HG02943 (cell line): ENCODE data around the gene TOMT.

Experiments used
- ATAC-seq: cut with Tn5 transposase; IDR thresholded peaks from one replicate; pipeline ENCODE4 v1.9.1; 2021; ENCODE audit warnings: mild to moderate bottlenecking, low read depth, moderate library complexity; ENCODE audit not compliant: unreplicated experiment

TOMT gene

GRCh38 chr11:72105888-72106287 is at the start of gene TOMT:
Gene TOMT (plus strand): TSS chr11:72105924. CDS start chr11:72105952, 28 bp downstream.
- no peak for ATAC-seq

GRCh38 chr11:72058416-72059034 is 47.2 kb upstream of the TOMT start:
- no peak for ATAC-seq

- ATAC-seq: no peak
Measured at GRCh38 chr11:72061739-72062396, 43.9 kb upstream of the TOMT start.

DNA sequence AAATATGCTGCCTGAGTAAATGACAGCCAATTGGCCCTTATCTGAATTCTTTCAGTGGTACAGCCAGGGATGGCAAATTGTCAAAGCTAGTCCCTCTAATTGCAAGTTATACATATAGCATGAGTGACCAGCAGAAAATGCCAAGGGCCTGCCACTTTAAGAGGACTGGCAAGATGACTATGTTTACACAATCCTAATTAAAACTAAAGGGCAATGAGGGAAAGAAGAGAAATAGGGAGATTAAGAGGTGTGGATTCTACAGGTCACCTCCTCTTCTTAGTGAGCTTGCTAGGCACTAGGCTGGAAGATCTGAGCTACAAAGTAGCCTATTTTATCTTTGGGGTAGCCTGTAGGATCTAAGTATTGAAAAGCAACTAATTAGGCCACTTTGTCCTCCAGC is 38.9 kb upstream of the TOMT start:
- ATAC-seq: no peak

- ATAC-seq: no peak
Measured at GRCh38 chr11:72067266-72067665, 38.5 kb upstream of the TOMT start.

- no peak for ATAC-seq
Measured at GRCh38 chr11:72067676-72068075, 38.0 kb upstream of the TOMT start.

DNA sequence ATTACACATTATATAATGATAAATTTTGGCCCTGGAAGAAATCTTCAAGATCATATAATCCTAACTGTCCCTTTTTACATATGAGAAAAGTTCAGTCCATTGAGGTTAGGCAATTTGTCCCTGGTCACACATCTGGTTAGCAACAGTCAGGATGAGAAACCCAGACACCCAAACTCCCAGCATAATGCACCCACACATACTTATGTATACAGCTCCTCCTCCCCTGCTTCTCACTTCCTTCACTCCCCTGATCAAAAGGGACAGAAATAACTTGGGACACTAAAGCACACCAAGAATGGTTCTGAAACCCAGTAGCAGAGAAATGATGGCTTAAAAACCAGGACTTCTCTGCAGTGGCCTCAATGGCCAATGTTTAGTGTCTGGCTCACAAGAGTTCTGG is 36.5 kb upstream of the TOMT start:
- ATAC-seq: no peak

- no peak for ATAC-seq
Measured at GRCh38 chr11:72069787-72070251, 35.9 kb upstream of the TOMT start.

DNA sequence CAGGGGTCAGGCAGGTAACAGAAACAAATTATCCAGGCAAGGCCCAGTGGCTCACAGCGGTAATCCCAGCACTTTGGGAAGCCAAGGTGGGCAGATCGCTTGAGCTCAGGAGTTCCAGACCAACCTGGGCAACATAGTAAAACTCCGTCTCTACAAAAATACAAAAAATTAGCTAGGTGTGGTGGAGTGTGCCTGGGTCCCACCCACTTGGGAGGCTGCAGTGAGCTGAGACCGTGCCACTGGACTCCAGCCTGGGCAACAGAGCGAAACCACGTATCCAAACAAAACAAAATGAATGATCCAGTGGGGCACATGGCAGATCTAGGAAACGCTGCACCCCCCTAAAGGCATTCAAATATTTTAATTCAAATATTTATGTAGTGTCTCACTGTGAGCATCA is 35.2 kb upstream of the TOMT start:
- no peak for ATAC-seq

DNA sequence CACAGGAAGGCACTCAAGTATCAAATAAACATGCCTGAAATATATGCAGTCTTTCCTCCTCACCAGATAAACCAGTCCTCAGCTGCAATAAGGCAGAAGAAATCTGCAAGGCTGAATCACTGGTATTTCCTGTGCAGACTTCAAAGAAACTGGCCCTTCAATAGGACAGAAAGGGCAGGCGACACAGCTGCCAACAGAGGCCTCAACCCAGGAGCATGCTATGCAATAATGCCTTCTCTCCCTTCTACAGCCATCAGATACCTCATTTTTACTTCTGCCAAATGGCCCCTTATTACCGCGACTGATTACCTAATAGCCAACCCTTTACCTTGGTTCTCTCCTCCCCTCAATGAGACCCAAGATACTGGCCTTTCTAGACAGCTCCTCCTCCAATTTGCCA is 33.4 kb upstream of the TOMT start:
- ATAC-seq: no peak

DNA sequence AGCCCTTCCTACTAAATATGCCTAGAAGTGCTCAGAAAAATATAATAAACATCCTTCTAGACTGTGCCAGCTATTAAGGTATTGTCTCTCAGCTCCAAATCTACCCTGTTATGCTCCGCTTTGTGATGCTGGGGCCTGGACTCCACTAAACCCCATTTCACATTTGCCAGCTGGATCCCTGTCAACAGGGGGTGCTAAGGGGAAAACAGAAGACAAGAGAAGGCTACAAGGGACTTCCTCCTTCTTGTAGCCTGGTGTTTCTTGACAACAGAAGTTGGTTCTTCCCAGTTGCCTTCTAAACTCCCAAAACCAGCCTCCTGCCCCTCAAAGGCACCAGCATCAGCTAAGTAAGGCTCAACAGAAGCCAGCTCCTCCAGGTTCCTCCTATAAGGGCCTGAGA is 30.6 kb upstream of the TOMT start:
- no peak for ATAC-seq

- no peak for ATAC-seq
Measured at GRCh38 chr11:72075756-72076155, 30.0 kb upstream of the TOMT start.

- ATAC-seq: no peak
Measured at GRCh38 chr11:72078477-72078876, 27.2 kb upstream of the TOMT start.

DNA sequence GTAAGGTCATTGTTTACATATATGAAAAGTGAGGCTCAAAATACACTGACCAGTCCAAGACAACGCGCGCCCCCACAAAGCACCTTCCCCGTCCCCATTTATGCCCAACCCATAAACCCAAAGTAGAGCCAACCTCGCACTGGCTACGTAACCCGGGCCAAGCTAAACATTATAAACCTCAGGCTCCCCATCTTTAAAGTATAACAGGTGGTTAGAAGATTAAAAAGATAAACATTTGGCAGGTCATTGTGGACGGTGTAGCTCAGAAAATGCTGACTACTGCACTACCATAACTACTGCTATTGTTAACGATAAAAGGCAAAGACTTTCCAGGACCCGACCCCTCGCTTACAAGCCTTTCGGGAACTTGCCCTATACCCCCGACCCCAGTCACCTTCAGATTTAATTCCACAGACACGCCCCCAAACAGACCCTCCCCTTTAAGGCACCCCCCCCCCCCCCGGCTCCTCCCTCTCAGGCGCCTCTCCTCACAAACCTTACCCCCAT is 25.9 kb upstream of the TOMT start:
- ATAC-seq: no peak

DNA sequence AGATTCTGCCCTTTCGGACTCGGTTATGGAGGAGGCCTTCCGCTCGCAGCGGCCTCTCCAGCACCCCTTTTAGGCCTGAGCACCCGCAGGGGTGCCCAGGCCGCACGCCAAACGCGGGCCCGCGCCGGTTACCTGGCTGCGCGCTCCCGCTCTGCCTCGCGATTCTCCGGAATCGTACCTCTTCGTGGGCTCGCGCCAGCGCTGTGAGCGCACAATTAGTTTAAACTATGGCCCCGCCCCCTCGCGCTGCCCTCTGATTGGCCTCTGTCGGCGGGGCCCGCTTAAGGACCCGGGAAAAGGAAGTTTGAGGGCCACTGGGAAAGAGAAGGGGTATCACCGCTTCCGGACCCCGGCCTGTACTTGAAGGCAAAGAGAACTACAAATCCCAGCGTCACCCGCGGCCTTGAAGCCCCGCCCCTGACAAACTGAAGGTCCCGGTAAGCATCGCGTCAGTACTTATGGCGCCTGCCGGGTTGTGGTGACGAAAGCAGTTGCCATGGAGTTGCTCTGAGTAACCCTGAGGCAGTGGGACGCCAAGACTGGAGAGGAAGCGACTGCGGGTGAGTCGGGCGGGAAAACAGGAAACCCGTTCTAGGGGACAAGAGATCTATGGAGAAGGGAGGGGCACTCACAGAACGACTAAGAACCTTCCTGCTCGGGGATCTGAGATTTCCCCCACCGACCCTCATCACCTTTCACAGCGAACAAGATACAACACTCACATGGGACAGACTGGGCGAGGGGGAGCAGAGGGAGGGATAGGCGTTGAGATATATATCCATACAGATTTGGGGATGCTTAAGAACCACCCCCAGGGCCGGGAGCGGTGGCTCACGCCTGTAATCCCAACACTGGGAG is 25.2 kb upstream of the TOMT start, which contains the start of the genes LRRC51 and NUMA1:
Gene LRRC51 (plus strand): TSS at position 525 of the 858 bp plus-strand sequence. CDS start 8,234 bp downstream, outside the sequence.
Gene NUMA1 (minus strand): TSS at position 217 of the 858 bp plus-strand sequence. CDS start 44,599 bp downstream, outside the sequence.
- ATAC-seq: peak; percentile 91

GRCh38 chr11:72081184-72081644 is 24.5 kb upstream of the TOMT start:
- ATAC-seq: no peak

GRCh38 chr11:72081821-72082453 is 23.8 kb upstream of the TOMT start:
- no peak for ATAC-seq

DNA sequence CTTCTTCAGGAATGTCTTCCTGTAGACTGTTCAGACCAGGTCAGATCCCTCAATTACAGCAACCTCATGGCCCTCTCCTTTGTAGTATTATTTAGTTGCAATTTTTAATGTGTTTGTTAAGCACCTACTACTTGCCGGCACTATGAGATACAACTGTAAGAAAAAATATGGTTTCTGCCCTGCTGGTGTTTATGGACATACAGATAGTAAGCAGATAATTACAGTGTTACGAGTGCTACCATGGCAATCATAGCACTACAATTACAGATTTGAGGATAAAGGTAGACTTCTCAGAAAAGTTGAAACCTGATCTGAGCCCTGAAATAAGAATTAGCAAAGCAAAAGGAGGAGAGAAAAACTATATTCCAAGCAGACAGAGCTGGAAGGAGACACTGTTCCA is 22.3 kb upstream of the TOMT start:
- ATAC-seq: no peak

GRCh38 chr11:72084076-72084475 is 21.6 kb upstream of the TOMT start:
- no peak for ATAC-seq

DNA sequence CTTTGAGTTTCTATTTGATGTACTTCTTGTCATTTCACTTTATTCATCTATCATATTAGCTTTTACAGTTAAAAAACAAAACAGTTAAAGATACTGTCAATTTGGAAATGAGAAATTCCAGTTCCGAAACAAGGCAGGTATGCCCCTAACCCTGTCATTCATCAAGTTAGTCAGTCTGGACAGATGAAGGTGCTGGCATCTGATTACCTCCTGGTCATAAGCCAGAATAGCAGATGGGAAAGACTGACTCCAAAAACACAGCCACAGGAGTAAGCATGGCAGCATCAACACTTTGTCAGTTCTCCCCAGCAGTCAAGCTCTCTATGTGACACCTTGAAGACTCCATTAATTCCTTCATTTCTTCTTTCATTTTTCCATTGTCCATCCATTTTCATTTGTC is 20.8 kb upstream of the TOMT start:
- no peak for ATAC-seq
